Daoy (cell line): Measurements from ENCODE around the gene VIPR1. TPM values are rescaled to one million over a fixed set of nuclear protein-coding genes. Genes with fewer than 3 reads are reported as not detected.

Experiments
- DNase-seq: peaks from one replicate; pipeline ENCODE4 v3.0.0-alpha.2; 2015; ENCODE audit warnings: low read depth
- total RNA-seq: library from RNA; depleted of rRNA; stranded (reverse); fragments of >200 nt; shearing (Covaris generic); gene quantifications from 2 replicates; pipeline ENCODE4 v1.2.3, GENCODE V29; 2014

VIPR1 gene
- total RNA-seq, 1 experiment from 2014 or later = 31.7 TPM

DNA sequence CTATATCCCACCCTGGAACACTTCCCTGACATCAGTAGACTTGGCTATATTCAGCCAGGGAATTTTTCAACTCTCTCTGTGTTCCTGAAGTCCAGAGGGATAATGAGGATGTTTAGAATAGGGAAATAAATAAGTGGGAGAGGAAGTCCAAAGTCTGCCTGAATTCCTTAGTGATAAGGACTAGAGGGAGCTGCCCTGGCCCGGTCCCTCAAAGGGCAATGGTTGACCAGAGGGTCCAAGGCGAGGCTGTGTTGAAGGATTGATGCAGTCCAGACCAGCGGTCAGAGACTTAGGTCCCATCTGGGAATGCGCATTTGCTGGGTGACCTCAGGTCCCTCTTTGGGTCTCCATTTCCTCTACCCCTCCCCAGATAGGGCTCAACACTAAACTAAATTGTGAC, 7.9 kb downstream of the VIPR1 start:
- DNase-seq = no peak

DNA sequence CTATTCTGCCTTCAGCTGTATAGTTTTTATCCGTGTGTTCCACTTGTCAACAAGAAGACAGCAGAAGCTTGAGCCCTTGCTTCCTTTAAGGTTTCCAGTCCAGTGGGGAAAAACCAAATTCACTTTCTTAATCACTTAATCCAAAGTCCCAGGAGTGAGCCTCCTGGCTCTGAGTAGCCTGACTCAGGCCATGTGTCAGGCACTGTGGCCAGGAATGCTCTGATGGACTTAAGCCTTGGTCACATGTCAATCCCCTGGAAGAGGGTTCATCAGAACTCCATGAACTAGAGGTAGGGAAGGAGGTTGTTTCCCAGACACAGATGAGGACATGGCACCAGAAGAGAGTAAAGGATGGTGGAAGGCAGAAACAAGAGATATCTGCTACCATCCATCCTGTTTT, 8.8 kb downstream of the VIPR1 start:
- DNase-seq = no peak

DNA sequence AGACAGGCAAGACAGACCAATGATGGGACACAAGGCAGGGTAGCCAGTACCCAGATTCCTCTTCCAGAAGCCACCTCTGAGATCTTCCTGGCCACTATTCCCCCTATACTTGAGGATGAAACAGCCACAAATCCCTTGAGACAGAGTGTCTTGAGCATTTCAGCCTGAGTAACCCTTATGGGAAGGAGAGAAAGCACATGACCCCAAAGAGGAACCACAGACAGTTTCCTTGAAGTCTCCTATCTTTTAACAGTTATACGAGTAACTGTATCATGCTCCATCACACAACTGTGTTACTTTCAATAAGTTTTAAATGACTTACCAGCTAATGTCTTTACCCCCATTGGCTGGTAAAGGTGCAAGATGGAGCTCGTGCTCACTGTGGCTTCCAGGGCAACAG, 9.3 kb downstream of the VIPR1 start:
- no peak for DNase-seq

DNA sequence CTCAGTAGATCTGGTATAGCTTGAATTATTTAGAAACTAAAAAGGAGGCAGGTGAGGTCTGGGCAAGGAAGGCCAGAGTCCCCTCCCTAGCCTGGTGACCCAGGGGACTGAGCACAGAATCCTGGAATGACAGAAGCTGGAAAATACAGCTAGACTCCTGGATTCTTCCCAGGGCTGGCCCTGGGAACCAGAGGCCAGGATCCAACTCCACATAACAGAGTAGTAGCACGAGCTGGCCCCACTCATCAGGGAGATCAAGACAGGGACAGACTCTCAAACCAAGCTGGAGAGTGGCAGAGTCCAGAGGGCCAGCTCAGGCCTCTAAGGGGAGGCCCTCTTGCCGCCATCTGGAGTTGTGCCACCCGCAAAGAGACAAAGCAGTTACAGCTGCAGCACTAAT, 10.7 kb downstream of the VIPR1 start:
- DNase-seq = no peak

GRCh38 chr3:42513521-42513920, 11.1 kb downstream of the VIPR1 start:
- DNase-seq = no peak

GRCh38 chr3:42514876-42515275, 12.4 kb downstream of the VIPR1 start:
- DNase-seq = no peak

DNA sequence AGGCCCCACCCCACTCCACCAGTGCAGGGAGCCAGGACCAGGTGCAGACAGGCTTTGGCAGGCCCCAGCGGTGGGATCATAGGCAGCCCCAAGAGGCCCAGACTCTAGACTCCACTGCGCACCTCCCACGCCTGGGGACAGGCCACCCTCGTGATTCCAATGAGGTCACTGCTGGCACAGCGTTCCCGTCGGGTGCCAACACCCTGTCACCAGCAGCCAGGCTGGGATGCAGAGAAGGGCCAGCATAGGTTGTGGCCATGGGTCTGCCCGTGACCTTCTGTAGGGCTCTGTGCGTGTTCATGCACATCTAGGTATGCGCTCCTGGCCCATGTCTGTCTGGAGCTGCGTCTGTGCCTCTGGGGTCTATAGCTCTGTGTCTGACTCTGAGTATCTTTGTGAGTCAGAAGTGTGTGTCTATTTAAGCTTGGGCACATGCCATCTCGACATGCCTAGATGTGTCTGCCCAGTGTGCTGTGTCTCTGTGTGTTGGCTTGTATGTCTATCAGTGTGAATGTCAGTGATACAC, 13.0 kb downstream of the VIPR1 start:
- DNase-seq = no peak

GRCh38 chr3:42515976-42516375, 13.5 kb downstream of the VIPR1 start:
- DNase-seq = no peak

- no peak for DNase-seq
These were observed 14.0 kb downstream of the VIPR1 start for GRCh38 chr3:42516443-42516842.

- no peak for DNase-seq
These were observed 14.7 kb downstream of the VIPR1 start for GRCh38 chr3:42517117-42517516.

DNA sequence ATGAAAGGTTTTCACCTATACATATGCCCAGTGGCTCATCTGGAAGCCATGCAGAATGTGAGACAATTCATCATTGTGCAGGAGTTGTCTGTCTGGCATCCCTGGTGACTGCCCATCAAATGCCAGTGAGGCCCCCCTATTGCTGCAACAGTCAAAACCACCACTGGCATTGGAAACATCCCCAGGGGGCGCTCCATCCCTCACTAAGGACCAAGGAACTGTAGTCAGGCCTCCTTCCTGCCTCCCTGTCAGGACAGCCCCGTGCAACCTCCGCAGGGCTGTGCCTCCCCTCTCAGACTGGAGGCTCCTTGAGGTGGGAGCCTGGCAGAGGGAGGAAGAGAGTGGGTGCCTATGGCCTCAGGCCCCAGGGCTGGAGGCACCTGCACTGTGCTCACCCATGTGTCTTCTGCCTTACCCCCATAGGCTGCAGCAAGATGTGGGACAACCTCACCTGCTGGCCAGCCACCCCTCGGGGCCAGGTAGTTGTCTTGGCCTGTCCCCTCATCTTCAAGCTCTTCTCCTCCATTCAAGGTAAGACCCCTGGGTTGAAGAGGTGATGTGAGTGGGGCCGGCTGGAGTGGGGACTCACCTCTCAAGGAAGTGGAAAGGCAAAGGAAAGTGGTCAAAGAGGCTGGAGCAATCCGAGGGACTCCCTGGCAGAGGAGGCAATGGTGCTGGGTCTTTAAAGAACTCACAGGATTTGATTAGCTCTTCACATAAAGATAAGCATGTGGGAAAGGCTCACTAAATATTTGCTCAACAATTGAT, 16.5 kb downstream of the VIPR1 start:
- no peak for DNase-seq

- DNase-seq = no peak
These were observed 17.1 kb downstream of the VIPR1 start for GRCh38 chr3:42519568-42519962.

- no peak for DNase-seq
These were observed 17.9 kb downstream of the VIPR1 start for GRCh38 chr3:42520336-42520735.

DNA sequence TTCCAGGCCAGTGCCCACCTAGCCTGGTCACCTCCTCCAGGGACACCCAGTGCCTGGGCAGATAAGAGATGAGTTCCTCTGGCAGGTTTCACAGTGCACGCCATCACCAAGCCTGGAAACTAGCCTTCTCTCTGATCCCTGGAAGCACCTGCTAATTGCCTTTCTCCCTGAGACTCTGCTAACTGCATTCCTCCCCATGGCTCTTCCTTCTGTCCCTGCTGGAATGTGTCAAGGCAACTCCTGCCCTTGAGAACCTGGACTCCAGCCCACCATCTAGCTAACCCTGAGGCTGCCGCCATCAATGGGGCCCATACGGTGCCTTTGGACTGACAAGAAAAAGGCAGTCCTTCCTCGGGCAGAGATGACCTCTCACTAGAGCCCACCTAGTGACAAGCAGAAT, 18.5 kb downstream of the VIPR1 start:
- no peak for DNase-seq

DNA sequence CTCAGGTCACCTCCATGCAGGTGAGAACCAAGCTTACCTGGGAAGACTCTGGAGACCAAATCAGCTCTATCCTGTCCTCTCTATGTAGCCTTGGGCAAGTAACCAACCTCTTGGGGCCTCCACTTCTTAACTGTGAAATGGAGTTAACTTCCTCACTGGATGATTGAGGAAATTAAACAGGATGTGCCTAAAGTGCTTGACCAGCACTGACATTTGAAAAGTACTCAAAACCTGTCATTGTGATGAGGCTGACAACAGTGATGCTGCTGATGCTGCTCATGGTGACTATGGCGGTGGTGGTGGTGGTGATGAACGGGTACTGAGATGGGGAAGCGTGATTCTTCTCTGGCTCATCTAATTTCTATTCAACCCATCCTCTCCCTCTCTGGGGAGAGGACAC, 22.3 kb downstream of the VIPR1 start:
- no peak for DNase-seq

- no peak for DNase-seq
These were observed 22.8 kb downstream of the VIPR1 start for GRCh38 chr3:42525212-42525611.

DNA sequence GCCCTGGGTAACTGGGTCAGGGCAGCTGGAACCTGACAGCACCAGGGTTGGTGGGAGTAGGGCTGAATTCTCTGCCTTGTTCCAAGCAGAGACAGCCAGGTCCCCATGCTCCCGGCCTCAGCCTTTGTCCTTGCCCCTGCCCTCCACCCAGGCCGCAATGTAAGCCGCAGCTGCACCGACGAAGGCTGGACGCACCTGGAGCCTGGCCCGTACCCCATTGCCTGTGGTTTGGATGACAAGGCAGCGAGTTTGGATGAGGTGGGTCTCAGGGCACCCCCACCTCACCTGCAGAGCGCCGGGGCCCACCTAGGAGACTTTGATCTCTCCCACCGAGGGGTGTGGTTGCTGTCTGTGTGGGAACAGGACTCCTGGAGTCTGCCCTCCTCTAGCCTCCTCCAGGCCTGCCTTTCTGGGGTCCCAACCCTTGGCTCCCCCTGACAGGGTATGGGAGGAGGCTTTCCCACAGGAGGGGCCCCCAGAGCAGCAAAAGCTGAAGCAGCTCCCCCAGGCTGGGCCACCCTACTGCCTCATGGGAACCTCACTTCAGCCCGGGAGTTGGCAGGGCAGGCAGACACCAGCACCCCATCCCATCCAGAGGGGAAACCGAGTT, 23.4 kb downstream of the VIPR1 start:
- no peak for DNase-seq

GRCh38 chr3:42526616-42527367, 24.3 kb downstream of the VIPR1 start:
- DNase-seq = no peak

DNA sequence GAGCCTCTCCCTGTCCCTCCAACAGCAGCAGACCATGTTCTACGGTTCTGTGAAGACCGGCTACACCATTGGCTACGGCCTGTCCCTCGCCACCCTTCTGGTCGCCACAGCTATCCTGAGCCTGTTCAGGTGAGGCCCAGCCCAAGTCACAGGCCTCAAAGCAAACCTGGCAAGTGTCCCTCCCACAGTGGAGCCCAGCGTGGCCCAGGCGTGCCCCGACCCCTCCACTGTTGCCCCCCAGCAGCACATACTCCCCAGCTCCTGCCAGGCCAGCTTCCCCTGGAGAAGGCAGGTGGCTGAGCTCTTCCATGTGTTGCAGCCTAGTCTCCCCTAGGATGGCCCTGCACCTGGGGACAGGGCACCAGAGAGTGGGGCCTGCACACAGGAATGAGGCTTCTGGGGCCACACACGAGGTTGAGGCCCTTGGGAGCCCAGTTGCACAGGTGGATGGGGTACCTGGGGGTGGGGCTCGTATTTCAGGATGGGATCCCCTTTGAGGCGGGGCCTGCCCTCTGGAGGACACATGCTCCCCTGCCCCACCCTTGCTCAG, 25.0 kb downstream of the VIPR1 start:
- DNase-seq = no peak

- DNase-seq = no peak
These were observed 27.0 kb downstream of the VIPR1 start for GRCh38 chr3:42529468-42529867.

GRCh38 chr3:42530073-42530472, 27.6 kb downstream of the VIPR1 start:
- no peak for DNase-seq

DNA sequence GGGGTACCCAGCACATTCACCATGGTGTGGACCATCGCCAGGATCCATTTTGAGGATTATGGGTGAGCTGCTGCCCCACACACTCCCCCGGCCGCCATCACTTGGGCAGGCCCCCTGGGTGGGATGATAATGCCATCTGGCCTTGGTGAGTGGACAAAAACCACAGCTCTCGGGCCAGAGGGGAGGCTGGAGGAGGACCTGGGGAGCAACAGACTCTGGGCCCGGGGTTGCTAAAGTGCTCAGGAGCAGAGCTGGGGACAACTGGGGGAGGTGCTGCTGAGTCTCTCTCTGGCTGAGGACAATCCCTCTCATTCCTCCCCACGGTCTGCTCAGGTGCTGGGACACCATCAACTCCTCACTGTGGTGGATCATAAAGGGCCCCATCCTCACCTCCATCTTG, 29.0 kb downstream of the VIPR1 start:
- no peak for DNase-seq
